GM21381 (cell line): ENCODE data around the gene EFNB2.

Experiments
- ATAC-seq: cut with Tn5 transposase; IDR thresholded peaks from one replicate; pipeline ENCODE4 v1.9.1; 2021; ENCODE audit warnings: mild to moderate bottlenecking, moderate library complexity; ENCODE audit not compliant: unreplicated experiment

EFNB2 gene

DNA sequence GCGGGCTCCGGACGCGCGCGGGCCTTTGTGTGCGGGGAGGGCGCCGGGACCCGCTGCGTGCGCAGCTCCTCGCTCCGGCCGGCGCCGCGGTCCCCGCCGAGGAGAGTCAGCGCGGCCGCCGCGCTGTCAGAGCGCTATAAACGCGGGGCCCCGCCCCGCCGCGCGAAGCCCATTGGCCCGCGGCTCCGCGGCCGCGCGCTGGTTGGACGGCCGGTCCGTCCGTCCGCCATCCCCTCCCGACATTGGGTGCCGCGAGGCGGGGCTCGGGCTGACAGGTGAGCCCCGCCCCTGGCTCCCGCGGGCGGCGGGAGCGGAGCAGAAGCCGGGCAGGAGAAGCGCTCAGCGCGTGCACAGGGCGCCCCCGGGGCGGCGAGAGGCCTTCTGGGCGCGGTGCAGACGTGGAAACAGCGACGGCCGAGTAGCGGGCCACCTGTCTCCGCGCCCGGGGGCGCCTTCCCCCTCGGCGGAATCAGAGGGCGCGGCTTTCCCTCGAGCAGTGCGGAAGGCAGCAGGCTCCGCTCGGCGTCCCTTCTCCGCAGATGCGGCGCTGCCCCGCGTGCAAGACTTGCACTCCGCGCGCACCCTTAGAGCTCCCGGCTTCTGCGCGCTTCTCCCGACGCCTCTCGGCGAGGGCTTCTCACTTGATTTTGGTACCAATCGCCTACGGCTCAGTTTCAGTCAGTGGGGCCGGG, at the start of gene EFNB2:
Gene EFNB2, minus strand, starts transcription at position 111 of the 692 bp plus-strand sequence. CDS start 698 bp downstream, outside the sequence.
- peak; percentile 93 for ATAC-seq

GRCh38 chr13:106581225-106581624, 45.8 kb upstream of the EFNB2 start:
- ATAC-seq: no peak

GRCh38 chr13:106575896-106576295, 40.4 kb upstream of the EFNB2 start:
- ATAC-seq: no peak

GRCh38 chr13:106573868-106574267, 38.4 kb upstream of the EFNB2 start:
- ATAC-seq: no peak

DNA sequence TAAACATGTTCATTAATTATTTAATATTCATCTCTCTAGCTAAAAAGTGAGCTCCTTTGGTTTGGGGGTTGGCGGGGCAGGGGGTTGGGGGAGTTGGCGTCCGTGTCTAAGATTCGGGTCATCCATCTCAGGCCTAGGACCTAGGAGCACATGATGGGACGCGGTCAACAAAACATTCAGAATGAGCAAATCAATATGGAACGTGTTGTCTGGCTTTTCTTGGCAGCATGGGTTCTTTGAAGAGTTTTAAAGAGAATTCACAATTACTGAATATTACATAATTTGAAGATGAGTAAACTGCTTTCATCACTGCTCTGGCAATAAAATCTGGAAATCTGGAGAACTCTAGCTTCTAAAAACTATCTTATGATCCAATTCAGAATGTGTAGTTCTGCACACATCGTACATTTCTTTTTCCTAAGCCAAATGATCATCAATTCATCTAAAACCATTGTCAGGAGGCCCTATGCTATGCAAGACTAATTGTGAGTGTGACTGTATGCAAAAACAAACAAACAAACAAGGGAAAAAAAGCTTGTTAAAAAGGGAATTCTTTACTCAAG, 37.9 kb upstream of the EFNB2 start:
- ATAC-seq: no peak

- ATAC-seq: peak; percentile 28
Measured at GRCh38 chr13:106570299-106570852, 34.9 kb upstream of the EFNB2 start.

DNA sequence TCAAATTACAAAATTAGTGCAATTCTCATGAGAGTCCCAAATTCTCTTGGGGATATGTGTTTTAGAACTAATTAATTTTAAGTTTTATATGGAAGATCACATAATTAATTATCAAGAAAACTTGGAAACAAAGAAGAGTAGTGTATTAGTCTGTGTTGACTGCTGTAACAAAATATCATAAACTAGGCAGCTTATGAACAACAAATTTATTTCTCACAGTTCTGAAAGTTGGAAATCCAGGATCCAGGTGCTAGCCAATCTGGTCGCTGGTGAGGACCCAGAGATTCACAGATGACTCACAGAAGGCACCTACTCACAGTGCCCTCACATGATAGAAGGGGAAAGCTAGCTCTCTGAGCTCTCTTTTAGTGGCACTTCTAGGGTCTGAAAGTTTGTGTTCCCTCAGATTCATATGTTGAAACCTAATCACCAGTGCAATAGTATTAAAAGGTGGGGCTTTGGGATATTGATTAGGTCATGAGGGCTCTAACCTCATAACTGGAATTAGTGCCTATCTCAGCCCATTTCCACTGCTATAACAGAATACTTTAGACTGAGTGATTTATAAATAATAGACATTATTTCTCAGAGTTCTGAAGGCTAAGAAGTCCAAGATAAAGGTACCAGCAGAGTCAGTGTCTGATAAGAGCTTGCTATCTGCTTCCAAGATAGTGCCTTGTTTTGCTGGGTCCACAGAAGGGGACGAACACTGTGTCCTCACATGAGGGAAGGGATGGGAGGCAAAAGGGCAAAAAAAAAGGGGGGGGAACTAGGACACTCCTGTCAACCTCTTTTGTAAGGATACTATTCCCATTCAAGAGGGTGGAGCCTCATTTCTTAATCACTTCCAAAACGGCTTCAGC, 34.0 kb upstream of the EFNB2 start:
- no peak for ATAC-seq

DNA sequence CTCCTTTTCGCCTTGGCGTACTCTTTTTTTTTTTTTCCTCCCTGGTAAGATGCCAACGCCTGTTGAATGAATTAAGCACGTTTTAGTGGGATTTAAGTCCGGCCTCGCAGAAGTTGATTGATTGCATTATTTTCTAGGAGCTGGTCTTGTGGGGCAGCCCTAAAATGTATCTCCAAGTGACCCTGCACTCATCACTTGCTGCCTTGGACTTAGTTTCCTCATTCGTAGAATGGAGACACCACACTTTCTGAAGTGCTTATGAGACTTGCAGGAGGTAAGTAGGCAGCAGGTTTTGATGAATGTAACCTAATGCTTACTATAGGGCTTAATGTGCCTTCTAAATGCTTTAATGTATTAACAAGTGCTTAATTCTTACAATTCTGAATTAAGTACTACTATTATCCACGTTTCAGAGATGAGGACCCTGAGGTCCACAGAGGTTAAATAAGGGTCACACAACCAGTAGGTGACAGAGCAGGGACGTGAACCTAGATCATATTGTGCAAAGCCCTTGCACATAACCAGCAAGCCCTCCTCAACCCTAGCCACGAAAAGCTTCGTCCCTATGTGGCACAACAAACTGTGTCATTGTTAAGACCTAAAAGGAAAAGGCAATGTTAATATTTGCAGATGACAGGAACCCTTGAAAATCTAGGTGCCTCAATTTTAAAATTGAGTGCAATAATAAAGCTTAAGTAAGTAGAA, 33.0 kb upstream of the EFNB2 start:
- ATAC-seq: peak; percentile 28

DNA sequence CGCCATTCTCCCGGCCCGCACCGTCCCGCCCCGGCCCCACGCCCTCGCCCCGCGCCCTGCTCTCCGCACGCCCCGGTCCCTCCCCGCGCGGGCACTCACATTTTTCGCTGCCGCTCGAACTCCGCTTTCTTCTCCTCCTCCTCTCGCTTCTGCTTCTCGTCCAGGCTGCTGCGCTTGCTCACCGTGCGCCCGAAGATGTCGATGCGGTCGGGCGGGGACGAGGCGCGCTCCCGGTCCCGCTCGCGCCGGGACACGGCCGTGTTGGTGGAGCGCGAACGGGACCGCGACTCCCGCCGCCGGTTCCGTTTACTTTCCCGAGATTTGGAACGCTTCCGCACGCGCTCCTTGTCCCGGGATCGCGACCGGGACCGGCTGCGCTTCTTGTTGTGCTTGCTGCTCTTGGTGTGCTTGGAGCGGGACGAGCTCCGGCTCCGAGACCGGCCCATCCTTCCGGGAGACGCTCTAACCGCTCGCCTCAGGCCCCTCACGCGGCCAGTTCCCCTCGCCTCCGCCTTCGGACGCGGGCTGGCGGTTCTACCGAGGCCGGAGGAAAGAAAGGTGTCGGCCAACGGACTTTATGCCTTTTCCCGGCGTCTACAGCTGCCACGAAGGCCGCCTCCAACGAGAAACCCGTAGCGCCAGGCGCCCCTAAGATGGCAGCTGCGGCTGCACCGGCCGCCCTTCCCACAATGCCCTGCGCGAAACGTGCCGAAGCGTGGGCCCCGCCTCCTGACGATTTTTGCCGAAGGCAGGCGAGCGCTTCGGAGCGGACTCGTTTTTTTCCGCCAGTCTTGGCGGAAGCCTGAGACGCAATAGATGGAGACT, 32.2 kb upstream of the EFNB2 start, which contains the start of gene ARGLU1:
Gene ARGLU1, minus strand, starts transcription at position 664 of the 825 bp plus-strand sequence. Its CDS starts 218 bp downstream, at position 446.
- peak; percentile 68 for ATAC-seq

DNA sequence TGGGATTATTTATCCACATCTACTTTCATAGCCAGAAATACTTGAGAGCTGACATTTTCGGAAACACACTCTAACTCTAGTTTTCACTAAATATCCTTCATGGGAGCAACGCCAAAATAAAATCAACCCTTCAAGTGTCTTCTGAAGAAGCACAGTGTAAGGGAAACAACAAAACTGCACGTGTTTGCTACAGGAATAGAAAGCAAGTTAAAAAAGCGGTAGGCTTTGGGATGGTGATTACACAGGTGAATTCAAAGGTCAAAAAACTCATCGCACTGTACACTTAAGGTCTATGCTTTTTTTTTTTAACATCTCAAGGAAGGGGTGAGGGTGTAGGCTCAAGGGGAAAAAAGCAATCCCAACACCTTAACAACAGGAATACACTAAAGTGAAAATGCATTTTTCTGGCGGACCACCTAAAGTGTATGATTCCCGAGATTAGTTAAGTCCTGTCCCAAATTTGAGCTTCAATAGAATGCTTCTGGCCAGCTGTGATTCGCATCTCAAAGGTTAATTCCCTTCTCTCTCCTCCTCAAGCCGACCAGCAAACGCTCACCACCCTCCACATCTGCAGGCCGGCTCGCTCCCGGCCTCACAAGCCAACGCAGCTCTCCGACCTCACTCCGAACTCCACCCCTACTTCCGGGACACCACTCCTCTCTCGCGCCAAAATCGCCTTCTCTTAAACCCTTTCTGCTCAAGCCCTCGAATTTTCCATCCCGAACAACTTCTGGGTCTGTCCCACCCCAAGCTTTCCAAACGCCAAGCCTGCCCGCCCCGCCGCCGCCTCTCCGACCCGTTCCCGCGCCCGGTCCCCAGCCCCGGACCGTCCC, 31.4 kb upstream of the EFNB2 start:
- ATAC-seq: peak; percentile 41

GRCh38 chr13:106565127-106565775, 29.8 kb upstream of the EFNB2 start:
- ATAC-seq: no peak

DNA sequence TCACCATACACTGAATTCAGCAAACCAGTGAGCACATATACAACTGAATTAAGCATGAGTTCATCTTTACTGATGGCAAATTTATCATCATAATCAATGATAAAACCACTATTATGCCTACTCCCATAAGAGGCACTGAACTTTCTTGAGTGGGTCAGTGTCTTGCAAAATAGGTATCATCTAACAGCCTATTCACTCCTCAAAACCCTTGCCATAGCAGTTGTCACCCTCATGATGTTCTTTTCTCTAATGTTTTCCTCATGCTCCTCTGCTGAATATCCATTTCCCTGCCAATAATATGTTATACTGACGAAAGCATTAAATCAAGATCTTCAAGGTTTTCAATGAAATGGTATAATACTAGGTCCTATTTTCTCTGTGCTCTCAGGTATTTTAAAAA, 26.8 kb upstream of the EFNB2 start:
- no peak for ATAC-seq

DNA sequence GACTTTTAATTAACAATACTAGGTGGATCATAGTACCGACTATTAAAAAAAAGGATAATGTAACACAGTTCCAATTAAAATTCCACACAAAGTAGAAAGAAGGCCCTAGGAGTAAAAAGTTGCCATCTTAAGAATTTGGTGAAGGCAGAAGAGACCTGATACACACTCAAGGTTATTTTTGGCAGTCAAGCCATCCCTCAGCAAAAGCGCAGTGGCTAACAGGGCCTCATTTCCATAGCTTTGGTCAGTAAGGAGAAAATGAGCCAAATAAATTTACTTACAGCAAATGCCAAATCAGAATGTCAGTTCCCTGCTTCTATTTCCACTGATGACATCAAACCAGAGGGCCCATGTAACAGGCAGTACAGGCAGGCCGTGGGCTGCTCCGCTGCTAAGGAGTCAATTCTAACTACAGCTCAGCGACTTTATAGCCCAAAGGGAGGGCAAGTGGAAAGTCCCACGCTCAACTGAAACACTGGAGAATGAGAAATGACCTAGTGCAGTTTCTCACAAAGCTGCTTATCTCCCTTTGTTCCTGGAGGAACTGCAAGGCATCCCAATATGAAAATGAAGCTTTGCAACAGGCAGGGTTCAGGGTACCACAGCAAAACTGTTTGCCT, 26.2 kb upstream of the EFNB2 start:
- peak; percentile 70 for ATAC-seq

- ATAC-seq: peak; percentile 33
Measured at GRCh38 chr13:106560821-106561220, 25.4 kb upstream of the EFNB2 start.

GRCh38 chr13:106558527-106558926, 23.1 kb upstream of the EFNB2 start:
- ATAC-seq: no peak

DNA sequence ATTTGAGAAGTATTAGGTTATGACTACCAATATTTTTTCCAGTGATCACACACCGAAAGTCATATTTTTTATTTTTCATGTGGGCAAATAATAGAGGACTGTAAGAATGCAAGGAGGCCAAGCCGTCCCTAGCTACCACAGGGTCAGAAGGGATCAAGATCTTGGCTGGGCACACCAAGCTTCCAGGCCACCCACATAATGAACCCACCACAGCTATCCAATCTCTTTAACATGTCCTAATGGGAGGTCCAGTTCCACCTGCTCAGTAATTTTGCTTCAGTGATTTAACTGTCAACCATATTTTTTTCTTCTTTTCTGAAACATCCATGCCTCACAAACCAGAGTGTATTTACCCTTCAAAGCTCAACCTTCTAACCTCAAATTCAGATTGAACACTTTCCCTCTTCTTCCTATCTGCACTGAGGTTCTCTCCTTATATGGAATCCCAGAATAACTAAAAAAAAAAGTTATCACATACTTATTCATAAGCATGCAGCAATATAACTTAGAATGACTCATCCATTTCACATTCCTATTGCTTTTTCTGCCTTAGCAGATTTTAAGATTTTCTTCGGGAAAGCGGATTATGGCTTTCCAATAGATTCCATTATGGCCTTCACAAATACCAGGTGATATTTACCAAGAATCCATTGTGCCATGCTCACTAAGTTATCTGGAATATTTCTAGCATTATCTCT, 20.3 kb upstream of the EFNB2 start:
- ATAC-seq: no peak

DNA sequence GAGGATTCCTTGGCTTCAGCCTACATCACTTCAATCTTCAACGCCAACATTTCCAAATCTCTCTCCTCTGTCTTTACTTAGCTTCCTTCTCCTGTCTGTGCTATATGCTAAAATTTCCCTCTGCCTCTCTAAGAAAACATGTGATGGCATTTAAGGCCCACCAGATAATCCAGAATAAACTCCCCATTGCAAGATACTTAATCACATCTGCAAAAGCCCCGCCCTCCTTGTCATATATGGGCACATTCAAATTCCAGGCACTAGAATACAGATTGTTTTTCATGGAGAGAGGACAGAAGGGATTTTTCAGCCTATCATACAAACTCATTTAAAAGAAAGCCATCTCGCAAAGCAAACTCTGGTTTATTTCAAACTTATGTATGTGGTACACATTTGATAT, 16.3 kb upstream of the EFNB2 start:
- ATAC-seq: no peak
